Measurements from ENCODE around the gene PDHX. TPM values are rescaled to one million over a fixed set of nuclear protein-coding genes. Genes with fewer than 3 reads are reported as not detected.
A peak's percentile ranks its signal among the peaks of the same experiment; 100 is the strongest.

Gene PDHX
- total RNA-seq, 2 donors from 2014 or later, result 28.7 to 31.9 TPM

DNA sequence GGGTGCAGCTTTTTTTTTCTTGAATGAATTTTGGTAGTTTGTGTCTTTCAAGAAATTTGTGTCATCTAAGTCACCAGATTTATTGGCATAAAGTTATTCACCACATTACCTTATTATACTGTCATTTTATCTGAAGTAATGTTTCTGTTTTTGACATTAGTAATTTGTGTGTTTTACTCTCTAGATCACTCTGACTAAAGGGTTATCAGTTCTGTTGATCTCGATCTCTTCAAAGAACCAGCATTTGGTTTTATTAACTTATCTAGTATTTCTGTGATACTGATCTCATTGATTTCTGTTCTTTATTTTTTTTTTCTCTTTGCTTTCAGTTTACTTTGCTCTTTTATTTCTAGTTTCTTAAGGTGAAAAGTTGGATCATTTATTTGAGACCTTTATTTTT, 55.5 kb downstream of the PDHX start:
- Mint-ChIP-seq H3K9me3 (no peaks in the 10 kb centered on the region), H3K36me3 (ENCODE audit: insufficient read depth in 2 of 2) (peaks cover 5 to 24% of the 10 kb centered on the region in 2 donors)

DNA sequence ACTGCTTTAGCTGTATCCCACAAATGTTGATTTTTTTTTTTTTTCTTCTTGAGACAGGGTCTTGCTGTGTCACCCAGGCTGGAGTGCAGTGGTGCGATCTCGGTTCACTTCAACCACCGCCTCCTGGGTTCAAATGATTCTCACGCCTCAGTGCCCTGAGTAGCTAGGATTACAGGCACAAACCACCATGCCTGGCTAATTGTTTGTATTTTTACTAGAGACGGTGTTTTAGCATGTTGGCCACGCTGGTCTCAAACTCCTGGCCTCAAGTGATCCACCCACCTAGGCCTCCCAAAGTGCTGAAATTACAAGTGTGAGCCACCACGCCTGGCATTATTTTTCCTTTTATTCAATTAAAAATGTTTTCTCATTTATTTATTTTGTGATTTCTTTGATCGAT, 55.9 kb downstream of the PDHX start:
- no peak for ATAC-seq (replicated peaks in 1 of 2)
- Mint-ChIP-seq H3K27me3 (ENCODE audit: low read depth) (no peaks in the 10 kb centered on the region), H3K36me3 (ENCODE audit: insufficient read depth in 2 of 2) (peaks cover 5 to 23% of the 10 kb centered on the region in 2 donors), H3K4me1 (ENCODE audit: low read depth) (peaks cover 1% of the 10 kb centered on the region), H3K9me3 (no peaks in the 10 kb centered on the region), H3K27ac (no peak overlapping the region), H3K4me3 (no peak overlapping the region)
- no peak for DNase-seq

More for the DNA sequence above, 55.5 kb downstream of the PDHX start:
- ATAC-seq (replicated peaks in 1 of 2), result no peak
- no peak overlapping the region for H3K4me3 Mint-ChIP-seq
- DNase-seq, result no peak
- H3K27me3 Mint-ChIP-seq (ENCODE audit: low read depth), result no peaks in the 10 kb centered on the region
- H3K4me1 Mint-ChIP-seq (ENCODE audit: low read depth), result no peaks in the 10 kb centered on the region
- no peak overlapping the region for H3K27ac Mint-ChIP-seq

DNA sequence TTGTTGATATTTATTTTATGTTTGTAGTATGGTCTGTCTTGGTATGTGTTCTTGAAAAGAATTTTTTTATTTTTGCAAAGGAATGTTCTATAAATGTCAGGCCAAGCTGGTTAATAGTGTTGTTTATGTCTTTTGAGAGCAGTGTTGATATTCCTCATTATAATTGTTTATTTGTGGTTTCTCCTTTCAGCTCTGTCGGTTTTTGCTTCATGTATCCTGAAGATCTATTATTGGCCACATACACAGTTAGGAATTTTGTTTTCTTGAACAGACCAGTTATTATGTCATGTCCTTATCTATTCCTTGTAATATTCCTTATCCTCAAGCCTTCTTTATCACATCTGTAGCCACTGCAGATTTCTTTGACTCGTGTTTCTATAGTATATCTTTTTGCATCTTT, 56.5 kb downstream of the PDHX start:
- no peak for ATAC-seq (replicated peaks in 1 of 2)
- Mint-ChIP-seq H3K27ac (no peak overlapping the region), H3K27me3 (ENCODE audit: low read depth) (no peaks in the 10 kb centered on the region), H3K4me1 (ENCODE audit: low read depth) (peaks cover 6% of the 10 kb centered on the region), H3K4me3 (no peak overlapping the region), H3K9me3 (no peaks in the 10 kb centered on the region), H3K36me3 (ENCODE audit: insufficient read depth in 2 of 2) (peaks cover 5 to 23% of the 10 kb centered on the region in 2 donors)
- DNase-seq, result no peak

DNA sequence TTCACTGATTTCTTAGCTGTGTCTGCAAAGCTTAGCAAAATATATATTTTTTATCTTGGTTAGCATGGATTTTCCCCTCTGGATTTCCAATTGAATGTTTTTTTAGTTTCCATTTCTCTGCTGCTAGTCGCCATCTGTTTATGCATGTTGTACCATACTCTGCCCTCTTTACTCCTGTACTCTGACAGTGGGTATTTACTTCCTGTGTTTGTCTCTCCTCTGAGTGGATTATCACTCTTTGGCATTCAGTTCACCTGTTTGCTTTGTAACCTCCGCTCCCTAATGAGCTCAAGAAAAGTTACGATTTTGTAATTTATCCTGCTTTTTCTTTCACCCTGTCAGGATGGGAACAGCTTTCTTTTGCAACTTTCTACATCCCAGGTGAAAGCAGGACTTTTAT, 59.1 kb downstream of the PDHX start:
- H3K9me3 Mint-ChIP-seq, result peaks cover under 1 to 1% of the 10 kb centered on the region in 2 donors
- peak overlapping the region; percentile 67 for H3K27ac Mint-ChIP-seq
- peaks cover 6 to 17% of the 10 kb centered on the region in 2 donors for H3K36me3 Mint-ChIP-seq (ENCODE audit: insufficient read depth in 2 of 2)
- DNase-seq, result no peak
- no peaks in the 10 kb centered on the region for H3K27me3 Mint-ChIP-seq (ENCODE audit: low read depth)
- no peak for ATAC-seq (replicated peaks in 1 of 2)
- H3K4me1 Mint-ChIP-seq (ENCODE audit: low read depth), result peaks cover 8% of the 10 kb centered on the region
- H3K4me3 Mint-ChIP-seq, result no peak overlapping the region

DNA sequence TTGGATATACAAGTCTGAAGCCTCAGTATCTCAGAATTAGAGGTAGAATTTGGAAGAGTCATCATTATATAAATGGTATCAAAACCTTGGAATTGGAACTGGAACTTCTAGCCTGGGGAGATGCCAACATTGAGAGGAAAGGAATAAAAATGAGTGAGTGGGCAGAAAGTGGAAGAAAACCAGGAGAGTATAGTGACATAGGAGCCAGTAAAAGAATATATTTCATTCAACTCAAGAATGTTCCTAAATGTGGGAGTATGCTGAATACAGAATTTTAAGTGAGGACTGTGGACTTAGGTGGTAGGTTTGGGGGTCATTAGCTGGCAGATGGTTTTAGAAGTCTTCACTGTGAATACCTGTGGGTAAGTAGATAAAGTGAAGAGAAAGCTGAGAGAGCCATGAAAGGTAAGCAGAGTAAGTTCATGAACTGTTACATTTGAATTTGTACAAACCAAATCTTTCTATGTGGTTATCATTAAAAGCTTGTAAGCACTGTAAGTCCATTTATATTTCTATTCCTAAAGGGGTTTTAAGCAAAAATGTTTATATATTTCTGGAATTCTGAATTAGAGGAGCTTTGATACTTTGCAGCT, 60.2 kb downstream of the PDHX start:
- Mint-ChIP-seq H3K9me3 (peaks cover 2 to 3% of the 10 kb centered on the region in 2 donors), H3K36me3 (ENCODE audit: insufficient read depth in 2 of 2) (peaks cover 9 to 13% of the 10 kb centered on the region in 2 donors), H3K4me1 (ENCODE audit: low read depth) (peaks cover 11% of the 10 kb centered on the region), H3K4me3 (no peak overlapping the region), H3K27ac (peak overlapping the region; percentile 44), H3K27me3 (ENCODE audit: low read depth) (no peaks in the 10 kb centered on the region)
- ATAC-seq (replicated peaks in 1 of 2), result no peak
- DNase-seq, result no peak

DNA sequence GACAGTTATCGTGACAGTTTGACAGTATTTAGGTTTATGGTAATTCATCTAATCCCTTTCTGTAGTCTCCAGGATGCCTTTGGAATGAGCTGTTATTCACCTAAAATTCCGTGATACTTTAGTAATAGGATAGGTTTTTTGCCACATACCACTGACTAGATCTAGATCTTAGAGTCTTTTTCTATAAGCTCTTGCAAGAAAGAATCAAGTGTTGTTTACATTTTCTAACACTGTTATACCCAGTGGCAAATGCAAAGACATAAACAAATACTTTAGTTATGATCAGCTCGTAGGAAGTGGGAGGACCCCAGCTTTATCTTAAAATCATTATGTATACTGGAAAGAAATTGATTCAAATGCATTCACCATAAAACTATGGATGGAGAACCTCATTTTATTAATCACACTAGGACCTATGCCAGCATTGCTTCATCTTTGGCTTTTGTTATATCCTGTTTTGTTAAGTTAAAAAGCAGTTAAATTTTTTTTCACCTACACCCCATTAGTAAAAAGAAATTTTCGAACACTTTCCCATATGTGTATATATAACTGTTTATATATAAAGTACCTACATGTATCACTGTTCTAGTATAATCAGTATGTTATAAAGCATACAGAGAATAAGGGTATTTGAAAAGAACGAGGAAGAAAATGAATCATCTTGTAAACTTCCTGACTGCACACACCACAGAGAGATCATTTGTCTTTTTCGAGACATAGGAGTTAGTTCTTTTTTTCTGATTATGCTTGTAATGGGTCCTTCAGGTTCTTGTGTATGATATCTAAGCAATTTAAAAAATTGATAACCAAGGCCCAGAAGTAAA, 60.9 kb downstream of the PDHX start:
- no peak for ATAC-seq (replicated peaks in 1 of 2)
- Mint-ChIP-seq H3K27me3 (ENCODE audit: low read depth) (no peaks in the 10 kb centered on the region), H3K9me3 (peaks cover 2 to 3% of the 10 kb centered on the region in 2 donors), H3K4me1 (ENCODE audit: low read depth) (peaks cover 11% of the 10 kb centered on the region), H3K36me3 (ENCODE audit: insufficient read depth in 2 of 2) (peaks cover 9 to 16% of the 10 kb centered on the region in 2 donors), H3K27ac (no peak overlapping the region), H3K4me3 (no peak overlapping the region)
- DNase-seq, result no peak

DNA sequence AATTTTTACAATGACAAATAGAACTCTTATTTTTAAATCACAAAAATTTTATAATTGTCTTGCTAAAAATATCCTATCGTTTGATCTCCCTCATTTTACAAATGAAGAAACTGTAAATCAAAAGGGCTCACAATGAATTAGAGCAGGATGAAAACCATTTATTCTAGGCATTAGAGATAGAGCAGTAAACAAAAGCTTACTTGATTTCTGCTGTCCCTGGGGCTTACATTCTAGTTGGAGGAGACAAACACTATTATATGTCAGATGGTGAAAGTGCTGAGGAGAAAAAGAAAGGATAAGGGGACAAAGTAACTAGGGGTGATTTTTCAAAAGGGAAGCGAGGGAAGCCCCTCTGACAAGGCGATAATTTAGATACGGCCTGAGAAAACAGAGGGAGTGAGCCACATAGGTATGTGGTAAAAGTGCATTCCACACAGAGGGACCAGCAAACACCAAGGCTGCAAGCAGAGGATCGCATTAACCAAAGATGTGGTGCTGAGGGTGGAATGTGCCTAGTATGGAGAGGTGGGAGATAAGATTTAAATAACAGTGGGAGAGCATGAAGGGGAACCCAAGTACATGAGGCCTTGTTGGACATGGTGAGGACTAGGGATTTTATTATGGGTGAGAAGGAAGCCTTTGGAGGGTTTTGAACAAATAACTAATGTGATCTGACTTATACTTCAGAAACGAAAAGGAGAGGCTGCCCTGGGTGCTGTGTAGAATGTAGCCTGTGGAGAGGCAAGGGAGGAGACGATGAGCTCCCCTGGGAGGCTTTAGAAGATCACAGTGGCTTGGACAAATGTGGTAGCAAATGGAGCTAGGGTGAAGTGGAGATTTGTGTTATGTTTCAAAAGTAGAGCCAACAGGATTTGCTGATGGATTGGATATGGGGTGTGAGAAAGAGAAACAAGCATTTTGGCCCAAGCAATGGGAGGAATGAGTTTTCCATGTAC, 62.1 kb downstream of the PDHX start:
- Mint-ChIP-seq H3K36me3 (ENCODE audit: insufficient read depth in 2 of 2) (peaks cover 8 to 19% of the 10 kb centered on the region in 2 donors), H3K27ac (no peak overlapping the region)

DNA sequence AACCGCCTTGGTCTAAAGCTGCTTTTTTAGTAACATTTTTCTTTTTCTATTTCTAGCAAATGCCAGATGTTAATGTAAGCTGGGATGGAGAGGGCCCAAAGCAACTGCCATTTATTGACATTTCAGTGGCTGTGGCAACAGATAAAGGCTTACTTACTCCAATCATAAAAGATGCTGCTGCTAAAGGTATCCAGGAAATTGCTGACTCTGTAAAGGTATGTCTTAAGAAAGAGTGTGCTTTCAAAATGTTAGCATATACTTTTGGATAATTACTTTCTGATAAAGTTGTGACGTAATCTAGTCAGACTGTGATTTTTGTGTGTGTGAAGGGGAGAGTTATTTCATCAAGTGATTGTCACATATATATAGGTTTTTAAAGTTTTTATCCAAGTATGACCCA, 68.1 kb downstream of the PDHX start:
- Mint-ChIP-seq H3K27me3 (ENCODE audit: low read depth) (no peaks in the 10 kb centered on the region), H3K4me3 (no peak overlapping the region), H3K4me1 (ENCODE audit: low read depth) (peaks cover 11% of the 10 kb centered on the region), H3K9me3 (peaks cover 2 to 3% of the 10 kb centered on the region in 2 donors), H3K36me3 (ENCODE audit: insufficient read depth in 2 of 2) (peaks cover 7 to 17% of the 10 kb centered on the region in 2 donors), H3K27ac (no peak overlapping the region)
- ATAC-seq (replicated peaks in 1 of 2) (no peak), DNase-seq (no peak)

More for the DNA sequence above, 62.1 kb downstream of the PDHX start:
- Mint-ChIP-seq H3K4me3 (no peak overlapping the region), H3K4me1 (ENCODE audit: low read depth) (peaks cover 11% of the 10 kb centered on the region), H3K9me3 (peaks cover 2 to 3% of the 10 kb centered on the region in 2 donors), H3K27me3 (ENCODE audit: low read depth) (no peaks in the 10 kb centered on the region)
- DNase-seq, result no peak
- ATAC-seq (replicated peaks in 1 of 2), result no peak

DNA sequence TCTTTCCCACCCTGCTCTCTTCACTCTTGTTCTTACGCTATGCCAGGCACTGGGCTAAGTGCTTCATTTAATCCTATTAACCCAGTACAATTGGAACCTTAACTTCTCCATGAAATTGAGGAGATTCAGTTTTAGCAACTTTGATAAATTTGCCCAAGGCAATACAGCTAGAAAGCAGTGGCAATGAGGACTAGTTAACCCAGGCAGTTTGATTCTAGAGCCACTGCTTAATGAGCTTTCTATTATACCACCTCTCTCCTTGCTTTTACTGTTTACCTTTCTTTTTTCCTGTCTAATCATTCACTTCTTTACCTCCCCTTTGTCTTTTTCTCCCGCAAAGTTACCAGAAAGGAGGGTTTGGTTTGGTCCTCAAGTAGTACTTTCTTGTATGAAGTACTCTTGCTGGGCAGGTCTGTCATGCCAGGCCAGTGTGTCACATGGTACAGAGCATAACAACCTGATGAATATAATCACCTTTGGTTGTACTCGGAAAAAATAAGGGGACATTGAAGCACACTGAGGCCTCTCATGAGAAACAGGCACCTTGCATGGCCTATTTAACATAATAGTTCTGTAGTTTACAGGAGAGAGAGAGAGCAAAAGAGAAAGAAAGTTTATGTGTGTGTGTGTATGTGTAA, 70.6 kb downstream of the PDHX start:
- DNase-seq, result no peak
- ATAC-seq (replicated peaks in 1 of 2), result no peak
- Mint-ChIP-seq H3K9me3 (no peaks in the 10 kb centered on the region), H3K27me3 (ENCODE audit: low read depth) (no peaks in the 10 kb centered on the region), H3K36me3 (ENCODE audit: insufficient read depth in 2 of 2) (peaks cover 1 to 13% of the 10 kb centered on the region in 2 donors), H3K27ac (peak overlapping the region; percentile 0), H3K4me1 (ENCODE audit: low read depth) (peaks cover 5% of the 10 kb centered on the region), H3K4me3 (no peak overlapping the region)

DNA sequence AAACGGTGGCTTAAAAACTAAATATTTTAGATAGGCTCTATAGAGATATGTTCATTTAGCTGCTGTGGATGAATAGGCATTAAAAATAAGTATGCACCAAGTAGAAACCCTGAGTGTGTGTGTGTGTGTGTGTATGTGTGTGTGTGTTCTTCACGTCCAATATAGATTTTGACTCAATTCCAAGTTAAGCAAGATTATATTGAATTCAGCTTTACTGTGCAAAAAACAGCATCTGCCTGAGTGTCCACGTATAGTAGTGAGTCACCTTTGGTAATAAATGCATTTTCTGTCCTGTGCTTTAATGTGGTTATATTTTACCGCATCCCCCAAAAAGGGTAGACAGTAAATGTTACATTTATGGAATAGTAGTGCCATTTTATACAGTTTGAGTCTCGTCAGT, 71.2 kb downstream of the PDHX start:
- DNase-seq (no peak), ATAC-seq (replicated peaks in 1 of 2) (no peak)
- Mint-ChIP-seq H3K4me3 (no peak overlapping the region), H3K9me3 (no peaks in the 10 kb centered on the region), H3K36me3 (ENCODE audit: insufficient read depth in 2 of 2) (peaks cover 1 to 7% of the 10 kb centered on the region in 2 donors), H3K27ac (no peak overlapping the region), H3K4me1 (ENCODE audit: low read depth) (peaks cover 5% of the 10 kb centered on the region), H3K27me3 (ENCODE audit: low read depth) (no peaks in the 10 kb centered on the region)

DNA sequence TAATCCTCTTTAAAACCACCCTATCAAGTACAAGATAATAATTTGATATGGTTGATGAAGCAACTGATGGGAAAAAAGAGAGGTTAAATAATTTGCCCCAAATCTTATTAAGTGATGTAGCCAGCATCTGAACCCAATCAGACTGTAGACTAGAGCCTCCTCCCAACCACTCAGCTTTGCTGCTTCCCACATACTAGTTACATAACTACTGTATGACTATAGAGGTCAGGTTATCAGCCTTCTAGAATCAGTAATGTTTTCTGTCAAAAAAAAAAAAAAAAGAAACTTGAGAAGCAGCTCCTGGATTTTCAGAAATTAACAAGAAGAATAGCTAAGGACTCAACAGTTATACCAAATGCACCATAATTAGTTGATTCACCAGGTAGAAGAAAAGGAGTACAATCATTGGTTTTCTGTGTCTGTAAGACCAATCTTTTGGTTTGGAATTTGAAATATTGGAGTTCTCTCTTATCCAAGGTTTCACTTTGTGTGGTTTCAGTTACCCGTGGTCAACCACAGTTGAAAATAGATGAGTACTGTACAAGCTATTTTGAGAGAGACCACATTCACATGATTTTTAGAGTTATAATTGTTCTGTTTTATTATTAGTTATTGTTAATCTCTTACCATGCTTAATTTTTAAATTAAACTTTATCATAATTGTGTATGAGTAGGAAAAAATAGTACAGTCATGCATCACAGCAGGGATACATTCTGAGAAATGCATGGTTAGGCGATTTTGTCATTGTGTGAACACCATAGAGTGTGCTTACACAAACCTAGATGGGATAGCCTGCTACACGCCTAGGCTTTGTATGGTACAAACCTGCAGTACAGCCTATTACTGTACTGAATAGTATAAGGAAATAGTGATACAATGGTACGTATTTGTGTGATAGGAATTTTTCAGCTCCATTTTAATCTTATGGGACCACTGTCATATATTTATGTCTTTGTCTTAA, 72.2 kb downstream of the PDHX start:
- Mint-ChIP-seq H3K27me3 (ENCODE audit: low read depth) (no peaks in the 10 kb centered on the region), H3K4me1 (ENCODE audit: low read depth) (peaks cover 5% of the 10 kb centered on the region), H3K27ac (no peak overlapping the region), H3K36me3 (ENCODE audit: insufficient read depth in 2 of 2) (peaks cover 1 to 7% of the 10 kb centered on the region in 2 donors), H3K4me3 (no peak overlapping the region), H3K9me3 (no peaks in the 10 kb centered on the region)
- DNase-seq, result no peak
- peak in 1 of 2 donors; percentile 25 for ATAC-seq (replicated peaks in 1 of 2)

DNA sequence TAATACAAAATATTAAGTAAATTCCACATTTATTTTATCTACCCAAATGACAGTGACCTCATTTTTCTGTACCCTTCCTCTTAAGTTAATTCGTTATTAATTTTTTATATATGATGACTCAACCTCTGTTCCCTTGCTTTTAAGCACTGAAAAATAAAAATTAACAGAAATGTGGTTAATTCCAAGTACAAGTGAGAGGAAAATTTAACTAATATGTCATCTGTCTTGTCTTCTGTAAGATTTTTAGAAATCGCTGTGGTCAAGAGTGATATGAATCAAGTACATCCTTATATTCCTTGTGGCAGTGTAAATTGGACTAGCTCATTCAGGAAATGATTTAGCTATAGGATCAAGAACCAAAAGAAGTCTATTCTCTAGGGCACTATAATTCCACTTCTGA, 74.5 kb downstream of the PDHX start:
- H3K27ac Mint-ChIP-seq, result no peak overlapping the region
- no peaks in the 10 kb centered on the region for H3K9me3 Mint-ChIP-seq
- no peaks in the 10 kb centered on the region for H3K36me3 Mint-ChIP-seq (ENCODE audit: insufficient read depth in 2 of 2)
- ATAC-seq (replicated peaks in 1 of 2) (no peak), DNase-seq (no peak)
- no peaks in the 10 kb centered on the region for H3K27me3 Mint-ChIP-seq (ENCODE audit: low read depth)
- no peak overlapping the region for H3K4me3 Mint-ChIP-seq
- peaks cover 5% of the 10 kb centered on the region for H3K4me1 Mint-ChIP-seq (ENCODE audit: low read depth)

All from activated T-cell treated with anti-CD3 and anti-CD28 coated beads, Interleukin-2, amount 50 U/mL, for 72 hours (primary cell).